Stimulated activated naive CD8-positive, alpha-beta T cell treated with anti-CD3 and anti-CD28 coated beads, Interleukin-15, Interleukin-2, amounts not matched to agents 100 ng/mL and 50 ng/mL, for 24 hours (primary cell): Measurements from ENCODE around the gene TIGIT.
A peak's percentile ranks its signal among the peaks of the same experiment; 100 is the strongest.
"Not testable (repeated sequence)": the region's sequence is repeated elsewhere in the genome, so short reads cannot be mapped to it uniquely, and the experiment has no call there.

Experiments used
- H3K27ac Mint-ChIP-seq: one replicate; pipeline ENCODE4 v1.8.0; 2021; ENCODE audit warnings: mild to moderate bottlenecking, mixed read lengths
- H3K27me3 Mint-ChIP-seq: one replicate; pipeline ENCODE4 v1.8.0; 2021; ENCODE audit warnings: mixed read lengths
- H3K36me3 Mint-ChIP-seq: one replicate; pipeline ENCODE4 v1.8.0; 2021; ENCODE audit warnings: low read depth, mixed read lengths
- H3K4me1 Mint-ChIP-seq: one replicate; pipeline ENCODE4 v1.8.0; 2021; ENCODE audit warnings: low read depth, mixed read lengths
- H3K4me3 Mint-ChIP-seq: one replicate; pipeline ENCODE4 v1.8.0; 2021; ENCODE audit warnings: mild to moderate bottlenecking, mixed read lengths
- H3K9me3 Mint-ChIP-seq: one replicate; pipeline ENCODE4 v1.8.0; 2021; ENCODE audit warnings: mixed read lengths

Gene TIGIT

DNA sequence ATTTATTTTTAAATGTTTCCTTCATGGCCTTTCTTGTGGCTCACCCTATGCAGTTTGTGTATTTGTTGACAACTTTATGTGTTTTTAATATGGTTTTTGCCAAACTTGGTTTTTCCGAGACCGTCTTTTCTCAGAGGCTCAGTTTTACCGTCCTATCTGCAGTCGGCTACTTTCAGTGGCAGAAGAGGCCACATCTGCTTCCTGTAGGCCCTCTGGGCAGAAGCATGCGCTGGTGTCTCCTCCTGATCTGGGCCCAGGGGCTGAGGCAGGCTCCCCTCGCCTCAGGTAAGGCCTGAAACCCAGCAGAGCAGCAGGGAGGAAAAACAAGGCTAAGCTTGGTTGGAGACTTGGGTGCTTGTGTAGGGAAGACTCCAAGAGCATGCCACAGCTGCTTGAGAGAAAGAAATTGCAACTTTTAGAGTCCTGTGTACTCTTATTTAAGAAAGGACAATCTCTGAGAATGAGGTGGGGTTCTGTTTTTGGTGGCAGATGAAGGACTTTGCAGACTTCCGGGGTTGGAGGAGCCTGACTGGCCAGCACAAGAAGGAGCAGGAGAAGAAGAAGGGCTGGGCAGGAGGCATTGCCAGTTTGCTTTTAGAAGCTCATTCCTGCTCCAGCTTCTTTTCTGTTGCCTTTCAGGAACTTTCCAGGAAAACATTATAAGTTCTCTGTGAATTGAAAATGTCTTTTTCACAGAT is at the start of gene TIGIT:
TSS of gene TIGIT (plus strand) at position 191 of the 698 bp plus-strand sequence. CDS start at position 225, 34 bp downstream.
- H3K4me1 Mint-ChIP-seq: peaks cover 63% of the 10 kb centered on the region
- H3K4me3 Mint-ChIP-seq: peak within 1 kb of the TSS; percentile 76
- no peaks in the 10 kb centered on the region for H3K27me3 Mint-ChIP-seq
- H3K27ac Mint-ChIP-seq: peak within 1 kb of the TSS; percentile 73
- peaks cover 5% of the 10 kb centered on the region for H3K36me3 Mint-ChIP-seq
- H3K9me3 Mint-ChIP-seq: no peaks in the 10 kb centered on the region

DNA sequence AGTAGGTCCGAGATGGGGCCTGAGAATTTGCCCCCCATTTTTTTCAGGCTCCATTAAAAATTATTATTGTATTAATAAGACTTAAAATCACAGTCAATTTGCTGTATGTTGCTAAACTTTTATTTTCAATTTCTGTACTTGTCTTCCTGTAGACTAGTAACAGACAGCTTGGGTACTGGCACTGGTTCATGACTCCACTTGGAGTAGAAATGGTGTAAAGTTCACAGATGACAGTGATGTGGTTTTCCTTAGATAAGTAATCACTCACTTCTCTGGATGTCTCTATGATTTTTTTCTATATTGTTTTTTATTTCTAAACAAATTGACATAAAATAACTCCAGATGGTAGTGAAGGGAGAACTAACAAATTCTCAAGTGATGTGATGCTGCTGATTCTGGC is 40.9 kb upstream of the TIGIT start:
- Mint-ChIP-seq H3K27me3 (no peaks in the 10 kb centered on the region), H3K27ac (no peak overlapping the region), H3K9me3 (peaks cover 14% of the 10 kb centered on the region), H3K4me3 (no peak overlapping the region), H3K4me1 (peaks cover 15% of the 10 kb centered on the region), H3K36me3 (no peaks in the 10 kb centered on the region)

DNA sequence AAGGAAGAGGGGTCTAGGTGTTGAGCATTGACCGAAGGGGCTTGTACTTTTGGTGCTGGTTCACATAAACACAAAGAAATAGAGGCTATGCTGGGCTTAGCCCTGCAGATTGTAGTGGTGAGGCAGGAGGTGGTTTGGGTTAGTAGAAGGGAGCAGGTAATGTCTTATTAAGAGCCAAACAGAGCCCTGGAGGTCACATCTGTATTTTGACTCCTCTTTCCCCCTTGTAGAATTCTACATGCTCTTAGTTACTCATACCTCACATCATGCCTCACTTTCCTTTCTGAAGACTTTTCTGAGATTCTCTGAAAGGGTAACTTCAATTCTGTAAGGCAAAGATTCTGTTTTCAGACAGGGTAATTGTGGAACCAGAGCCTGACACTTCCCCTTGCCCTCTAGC is 40.3 kb upstream of the TIGIT start:
- Mint-ChIP-seq H3K4me3 (no peak overlapping the region), H3K27ac (no peak overlapping the region), H3K4me1 (peaks cover 15% of the 10 kb centered on the region), H3K36me3 (peaks cover 3% of the 10 kb centered on the region), H3K27me3 (no peaks in the 10 kb centered on the region), H3K9me3 (peaks cover 17% of the 10 kb centered on the region)

DNA sequence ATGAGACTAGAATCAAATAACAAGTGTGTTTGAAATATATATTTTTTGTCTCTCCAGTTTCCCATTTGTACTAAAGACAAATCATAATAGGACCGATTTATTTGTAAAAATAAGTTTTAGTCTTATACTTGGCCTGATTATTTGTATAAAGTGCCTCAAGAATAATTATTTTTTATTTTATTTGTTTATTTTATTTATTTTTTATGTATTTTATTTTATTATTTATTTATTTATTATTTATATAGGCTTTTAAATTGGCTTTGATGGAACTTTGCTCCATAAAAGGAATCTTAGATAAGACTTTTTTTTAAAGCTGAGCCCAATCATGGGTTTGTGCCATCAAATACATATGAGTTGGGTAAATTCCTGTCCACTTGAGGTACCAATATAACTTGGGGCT is 34.3 kb upstream of the TIGIT start:
- no peak overlapping the region for H3K27ac Mint-ChIP-seq
- no peaks in the 10 kb centered on the region for H3K27me3 Mint-ChIP-seq
- peaks cover 30% of the 10 kb centered on the region for H3K9me3 Mint-ChIP-seq
- H3K4me1 Mint-ChIP-seq: no peaks in the 10 kb centered on the region
- no peak overlapping the region for H3K4me3 Mint-ChIP-seq
- H3K36me3 Mint-ChIP-seq: peaks cover 9% of the 10 kb centered on the region

DNA sequence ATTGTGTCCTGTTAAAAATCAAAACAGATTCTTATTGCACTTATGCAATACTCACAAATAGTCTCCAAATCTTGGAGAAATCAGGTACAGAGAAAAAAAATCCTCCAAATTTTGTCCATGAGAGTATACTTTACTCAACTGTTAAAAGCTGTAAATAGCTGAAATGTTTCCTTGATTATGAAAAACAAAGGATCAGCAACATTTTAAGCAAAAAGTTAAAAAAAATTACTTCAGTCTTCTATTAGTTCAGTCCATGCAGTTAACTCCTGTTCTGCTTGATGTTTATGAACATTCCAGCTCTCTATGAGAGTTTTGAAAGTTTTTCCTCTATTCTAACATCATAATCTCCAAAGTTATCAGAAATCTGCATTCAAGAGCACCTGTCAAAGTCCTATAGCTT is 33.7 kb upstream of the TIGIT start:
- Mint-ChIP-seq H3K27me3 (no peaks in the 10 kb centered on the region), H3K36me3 (peaks cover 9% of the 10 kb centered on the region), H3K4me3 (no peak overlapping the region), H3K27ac (no peak overlapping the region), H3K4me1 (no peaks in the 10 kb centered on the region), H3K9me3 (peaks cover 30% of the 10 kb centered on the region)

DNA sequence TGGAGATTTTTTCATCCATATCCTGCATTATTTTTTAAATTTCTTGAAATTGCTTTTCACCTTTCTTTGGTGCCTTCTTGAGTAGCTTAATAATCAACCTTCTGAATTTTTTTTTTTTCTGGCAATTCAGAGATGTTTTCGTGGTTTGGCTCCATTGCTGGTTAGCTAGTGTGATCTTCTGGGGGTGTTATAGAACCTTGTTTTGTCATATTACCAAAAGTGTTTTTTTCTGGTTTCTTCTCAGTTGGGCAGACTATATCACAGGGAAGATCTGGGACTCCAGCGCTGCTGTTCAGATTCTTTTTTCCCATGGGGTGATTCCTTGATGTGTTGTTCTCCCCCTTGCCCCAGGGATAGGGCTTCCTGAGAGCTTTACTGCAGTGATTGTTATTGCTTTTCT is 23.8 kb upstream of the TIGIT start:
- H3K4me1 Mint-ChIP-seq: peaks cover 2% of the 10 kb centered on the region
- no peak overlapping the region for H3K27ac Mint-ChIP-seq
- peaks cover 4% of the 10 kb centered on the region for H3K36me3 Mint-ChIP-seq
- H3K27me3 Mint-ChIP-seq: no peaks in the 10 kb centered on the region
- peaks cover 28% of the 10 kb centered on the region for H3K9me3 Mint-ChIP-seq
- no peak overlapping the region for H3K4me3 Mint-ChIP-seq

DNA sequence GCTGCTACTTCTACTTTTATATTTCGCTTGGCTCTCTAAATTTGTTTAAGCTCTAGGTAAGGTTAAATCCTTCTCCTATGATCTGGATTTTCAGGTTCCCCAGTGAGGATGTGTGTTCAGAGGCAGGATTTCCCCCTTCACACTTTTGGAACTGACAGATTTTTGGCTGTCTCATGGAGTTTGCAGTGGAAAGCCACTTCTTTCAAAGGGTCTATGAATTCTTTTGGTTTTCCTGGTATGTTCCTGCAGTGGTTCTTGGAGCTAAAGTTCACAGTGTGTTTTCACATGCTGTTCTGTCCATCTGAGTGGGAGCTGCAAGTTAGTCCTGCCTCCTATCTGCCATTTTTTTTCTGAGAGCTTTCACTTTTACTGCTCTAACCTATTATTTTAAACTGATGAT is 21.6 kb upstream of the TIGIT start:
- Mint-ChIP-seq H3K27ac (no peak overlapping the region), H3K4me3 (no peak overlapping the region), H3K4me1 (peaks cover 10% of the 10 kb centered on the region), H3K9me3 (peaks cover 28% of the 10 kb centered on the region), H3K36me3 (peaks cover 8% of the 10 kb centered on the region), H3K27me3 (no peaks in the 10 kb centered on the region)

DNA sequence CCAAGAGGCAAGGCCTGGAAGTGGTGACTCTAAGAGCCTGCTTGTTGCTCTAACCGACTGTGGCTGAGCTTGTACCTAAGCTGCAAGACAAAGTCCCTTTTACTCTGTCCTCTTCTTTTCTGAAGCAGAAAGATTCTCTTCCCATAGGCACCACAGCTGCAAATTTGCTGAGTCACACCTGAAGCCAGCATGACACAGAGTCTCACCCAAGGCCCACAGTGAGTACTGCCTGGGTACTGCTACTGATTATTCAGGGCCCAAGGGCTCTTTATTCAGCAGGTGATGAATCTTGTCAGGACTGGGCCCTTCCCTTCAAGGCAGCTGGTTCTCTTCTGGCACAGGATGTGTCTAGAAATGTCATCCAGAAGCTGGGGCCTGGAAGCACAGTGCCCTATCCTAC is 18.9 kb upstream of the TIGIT start:
- Mint-ChIP-seq H3K27ac (no peak overlapping the region), H3K4me3 (no peak overlapping the region), H3K9me3 (peaks cover 8% of the 10 kb centered on the region), H3K36me3 (peaks cover 4% of the 10 kb centered on the region), H3K27me3 (no peaks in the 10 kb centered on the region), H3K4me1 (peaks cover 10% of the 10 kb centered on the region)

DNA sequence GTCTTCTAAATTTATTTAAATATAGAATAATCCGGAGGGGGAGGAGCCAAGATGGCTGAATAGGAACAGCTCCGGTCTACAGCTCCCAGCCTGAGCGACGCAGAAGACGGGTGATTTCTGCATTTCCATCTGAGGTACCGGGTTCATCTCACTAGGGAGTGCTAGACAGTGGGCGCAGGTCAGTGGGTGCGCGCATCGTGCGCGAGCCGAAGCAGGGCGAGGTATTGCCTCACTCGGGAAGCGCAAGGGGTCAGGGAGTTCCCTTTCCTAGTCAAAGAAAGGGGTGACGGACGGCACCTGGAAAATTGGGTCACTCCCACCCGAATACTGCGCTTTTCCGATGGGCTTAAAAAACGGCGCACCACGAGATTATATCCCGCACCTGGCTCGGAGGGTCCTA is 17.0 kb upstream of the TIGIT start:
- not testable (repeated sequence) for H3K36me3 Mint-ChIP-seq, H3K27ac Mint-ChIP-seq, H3K27me3 Mint-ChIP-seq, H3K4me1 Mint-ChIP-seq, H3K9me3 Mint-ChIP-seq, H3K4me3 Mint-ChIP-seq

DNA sequence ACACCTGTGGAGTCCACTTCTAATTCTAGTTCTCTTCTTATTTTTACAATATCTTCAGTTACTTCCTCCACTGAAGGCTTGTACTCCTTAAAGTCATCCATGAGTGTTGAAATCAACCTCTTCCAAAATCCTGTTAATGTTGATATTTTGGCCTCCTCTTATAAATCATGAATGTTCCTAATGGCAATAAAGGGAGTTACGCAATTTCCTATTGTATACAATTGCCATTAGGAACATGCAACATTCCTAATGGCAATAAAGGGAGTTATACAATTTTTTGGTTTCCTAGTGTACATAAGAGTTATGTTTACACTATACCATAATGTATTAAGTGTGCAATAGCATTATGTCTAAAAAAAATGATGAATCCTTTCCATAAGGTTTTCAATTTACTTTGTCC is 9.2 kb upstream of the TIGIT start:
- no peak overlapping the region for H3K27ac Mint-ChIP-seq
- no peaks in the 10 kb centered on the region for H3K36me3 Mint-ChIP-seq
- no peaks in the 10 kb centered on the region for H3K27me3 Mint-ChIP-seq
- H3K4me3 Mint-ChIP-seq: no peak overlapping the region
- peaks cover 8% of the 10 kb centered on the region for H3K9me3 Mint-ChIP-seq
- H3K4me1 Mint-ChIP-seq: peaks cover 37% of the 10 kb centered on the region

DNA sequence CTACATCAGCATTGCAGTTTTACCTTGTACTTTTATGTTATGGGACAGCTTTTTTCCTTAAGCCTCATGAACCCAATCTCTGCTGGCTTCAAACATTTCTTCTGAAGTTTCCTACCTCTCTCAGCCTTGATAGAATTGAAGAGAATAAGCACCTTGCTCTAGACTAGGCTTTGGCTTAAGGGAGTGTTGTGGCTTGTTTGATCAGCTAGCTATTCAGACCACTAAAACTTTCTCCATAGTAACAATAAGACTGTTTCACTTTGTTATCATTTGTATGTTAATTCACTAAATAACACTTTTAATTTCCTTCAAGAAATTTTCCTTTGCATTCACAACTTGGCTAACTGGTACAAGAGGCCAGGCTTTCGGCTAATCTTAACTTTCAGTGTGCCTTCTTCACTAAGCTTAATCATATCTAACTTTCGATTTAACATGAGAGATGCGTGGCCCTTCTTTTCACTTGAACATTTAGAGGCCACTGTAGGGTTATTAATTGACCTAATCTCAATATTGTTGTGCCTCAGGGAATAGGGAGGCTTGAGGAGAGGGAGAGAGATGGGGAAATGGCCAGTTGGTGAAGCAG is 8.1 kb upstream of the TIGIT start:
- peaks cover 46% of the 10 kb centered on the region for H3K4me1 Mint-ChIP-seq
- peaks cover 8% of the 10 kb centered on the region for H3K9me3 Mint-ChIP-seq
- H3K27me3 Mint-ChIP-seq: no peaks in the 10 kb centered on the region
- H3K36me3 Mint-ChIP-seq: no peaks in the 10 kb centered on the region
- peak overlapping the region; percentile 47 for H3K4me3 Mint-ChIP-seq
- peak overlapping the region; percentile 97 for H3K27ac Mint-ChIP-seq

DNA sequence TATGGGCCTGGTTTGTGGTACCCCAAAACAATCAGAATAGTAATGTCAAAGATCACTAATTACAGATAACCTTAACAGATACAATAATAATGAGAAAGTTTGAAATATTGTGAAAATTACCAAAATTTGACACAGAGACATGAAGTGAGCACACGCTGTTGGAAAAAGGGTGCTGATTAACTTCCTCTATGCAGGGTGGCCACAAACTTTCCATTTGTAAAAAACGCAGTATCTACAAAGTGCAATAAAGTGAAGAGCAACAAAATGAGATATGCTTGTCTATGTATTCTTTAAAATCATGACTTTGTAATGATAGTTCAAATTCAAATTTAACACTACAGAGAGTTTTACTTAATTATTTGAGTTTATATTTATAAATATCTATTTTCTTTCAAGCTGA is 7.6 kb upstream of the TIGIT start:
- Mint-ChIP-seq H3K4me1 (peaks cover 51% of the 10 kb centered on the region), H3K27me3 (no peaks in the 10 kb centered on the region), H3K9me3 (peaks cover 8% of the 10 kb centered on the region), H3K27ac (peak overlapping the region; percentile 97), H3K4me3 (peak overlapping the region; percentile 47), H3K36me3 (no peaks in the 10 kb centered on the region)

DNA sequence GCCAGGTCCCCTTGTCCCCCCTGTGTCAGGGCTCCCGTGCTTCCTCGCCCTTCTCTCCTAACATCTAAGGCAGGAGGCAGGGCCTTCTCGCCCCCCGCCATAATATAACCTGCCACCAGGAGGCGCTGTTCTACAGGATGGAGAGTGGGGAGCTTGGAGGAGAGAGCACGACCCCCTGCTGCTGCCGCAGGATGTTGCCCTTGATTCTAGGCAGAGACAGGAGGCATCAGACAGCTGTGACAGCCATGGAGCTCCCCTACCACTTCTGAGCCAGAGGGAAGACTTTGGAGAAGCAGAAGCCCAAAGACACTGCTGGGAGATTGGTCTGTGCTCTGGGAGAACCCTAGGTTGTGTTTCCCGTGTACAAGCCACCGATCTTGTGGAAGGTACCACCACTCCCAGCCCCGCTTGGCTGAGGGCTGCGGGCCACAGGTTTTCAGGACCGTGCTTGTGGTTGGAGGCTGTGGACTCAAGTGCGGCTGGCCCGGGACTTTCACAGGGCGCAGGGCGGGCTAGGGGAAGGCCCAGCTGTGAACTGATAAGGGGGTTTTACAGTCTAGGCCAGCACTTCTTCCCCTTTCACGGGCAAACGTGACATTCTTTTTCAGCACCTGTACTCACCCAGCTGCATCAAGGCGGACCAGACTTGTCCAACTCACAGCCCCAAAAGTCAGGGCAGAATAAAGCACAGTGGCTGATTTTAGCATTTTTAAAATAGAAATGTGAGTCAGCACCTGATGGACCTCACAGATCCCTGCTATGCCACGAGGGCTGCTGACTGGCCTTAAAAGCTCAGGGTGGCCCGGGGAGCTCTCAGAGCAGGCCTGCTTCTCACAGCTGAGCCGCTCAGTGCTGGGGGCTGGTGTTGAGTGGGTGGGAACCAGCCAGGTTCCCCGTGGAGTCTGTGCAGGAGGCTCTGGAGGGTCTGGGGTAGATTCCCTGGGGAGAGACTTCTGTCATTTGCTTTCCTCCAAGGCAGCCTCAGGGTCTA is 2.6 kb upstream of the TIGIT start:
- Mint-ChIP-seq H3K27me3 (no peaks in the 10 kb centered on the region), H3K4me1 (peaks cover 69% of the 10 kb centered on the region)

DNA sequence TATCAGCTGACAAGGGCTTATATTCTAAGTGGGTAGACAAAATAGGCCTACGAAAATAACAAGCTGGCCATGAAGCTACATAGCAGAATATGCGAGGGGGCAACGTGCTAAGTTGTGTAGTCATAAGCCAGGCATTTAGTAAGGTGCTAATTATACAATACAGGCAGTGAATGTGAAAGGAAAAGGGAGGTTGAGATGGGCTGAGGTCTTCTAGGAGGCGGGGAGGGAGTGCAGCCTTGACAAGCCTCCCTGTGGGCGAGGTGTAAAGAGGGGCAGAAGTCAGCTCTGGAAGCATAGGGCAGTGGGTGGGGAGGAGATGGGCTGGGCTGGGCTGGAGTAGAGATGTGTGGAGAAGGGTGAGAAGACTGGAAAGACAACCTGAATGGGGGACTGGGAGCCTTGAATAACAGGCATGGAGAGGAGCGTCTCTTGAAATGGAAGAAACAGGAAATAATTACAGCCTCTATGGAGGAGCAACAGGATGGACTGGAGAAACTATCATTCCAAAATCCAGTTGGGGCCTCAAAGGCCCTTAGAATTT is 1.2 kb downstream of the TIGIT start:
- Mint-ChIP-seq H3K4me3 (peak overlapping the region; percentile 76), H3K36me3 (peaks cover 11% of the 10 kb centered on the region), H3K9me3 (no peaks in the 10 kb centered on the region), H3K4me1 (peaks cover 70% of the 10 kb centered on the region), H3K27me3 (no peaks in the 10 kb centered on the region), H3K27ac (peak overlapping the region; percentile 73)

More for the DNA sequence above, 2.6 kb upstream of the TIGIT start:
- H3K9me3 Mint-ChIP-seq: no peaks in the 10 kb centered on the region
- H3K4me3 Mint-ChIP-seq: peak overlapping the region; percentile 76
- H3K27ac Mint-ChIP-seq: peak overlapping the region; percentile 92
- no peaks in the 10 kb centered on the region for H3K36me3 Mint-ChIP-seq

DNA sequence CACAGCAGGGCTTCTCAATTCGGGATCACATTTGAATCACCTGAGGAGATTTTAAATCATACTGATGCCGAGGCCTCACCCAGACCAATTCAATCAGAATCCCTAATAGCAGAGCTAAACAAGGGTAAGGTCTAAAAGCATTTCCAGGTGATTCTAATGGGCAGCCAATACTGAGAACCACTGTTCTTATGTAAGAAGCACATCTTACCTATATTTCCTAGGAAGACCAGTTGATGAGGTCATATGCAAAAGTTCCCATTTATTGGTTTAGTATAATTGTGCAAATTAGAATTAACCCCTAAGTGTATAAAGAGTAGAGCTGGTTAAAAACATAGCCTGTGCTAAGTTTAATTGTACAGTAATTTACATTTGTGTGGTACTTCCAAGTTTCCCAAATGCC is 2.1 kb downstream of the TIGIT start:
- H3K4me3 Mint-ChIP-seq: peak overlapping the region; percentile 76
- no peaks in the 10 kb centered on the region for H3K9me3 Mint-ChIP-seq
- peaks cover 67% of the 10 kb centered on the region for H3K4me1 Mint-ChIP-seq
- H3K27ac Mint-ChIP-seq: peak overlapping the region; percentile 53
- H3K36me3 Mint-ChIP-seq: peaks cover 17% of the 10 kb centered on the region
- no peaks in the 10 kb centered on the region for H3K27me3 Mint-ChIP-seq
